ENCODE results near the gene C5.

DNA sequence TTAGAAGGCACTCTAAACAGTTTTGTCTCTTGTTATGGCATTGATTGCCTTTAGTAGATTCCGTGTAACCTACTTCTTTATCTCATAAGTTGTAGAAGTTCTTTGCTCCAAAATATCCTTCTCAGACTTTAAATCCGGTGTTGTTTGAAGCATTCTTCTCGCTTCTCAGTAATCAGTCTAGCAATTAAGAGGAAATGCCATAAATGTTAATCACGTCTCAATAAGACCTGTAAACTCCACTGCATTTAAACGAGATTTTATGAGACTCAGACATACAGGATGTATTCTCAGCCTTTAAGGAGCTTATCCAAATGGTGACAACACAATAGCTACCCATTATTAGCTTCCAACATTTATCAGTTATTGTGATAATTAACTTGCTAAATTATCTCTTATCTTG lies 7.7 kb upstream of the C5 start:
- TF ChIP-seq, protein P1, sequence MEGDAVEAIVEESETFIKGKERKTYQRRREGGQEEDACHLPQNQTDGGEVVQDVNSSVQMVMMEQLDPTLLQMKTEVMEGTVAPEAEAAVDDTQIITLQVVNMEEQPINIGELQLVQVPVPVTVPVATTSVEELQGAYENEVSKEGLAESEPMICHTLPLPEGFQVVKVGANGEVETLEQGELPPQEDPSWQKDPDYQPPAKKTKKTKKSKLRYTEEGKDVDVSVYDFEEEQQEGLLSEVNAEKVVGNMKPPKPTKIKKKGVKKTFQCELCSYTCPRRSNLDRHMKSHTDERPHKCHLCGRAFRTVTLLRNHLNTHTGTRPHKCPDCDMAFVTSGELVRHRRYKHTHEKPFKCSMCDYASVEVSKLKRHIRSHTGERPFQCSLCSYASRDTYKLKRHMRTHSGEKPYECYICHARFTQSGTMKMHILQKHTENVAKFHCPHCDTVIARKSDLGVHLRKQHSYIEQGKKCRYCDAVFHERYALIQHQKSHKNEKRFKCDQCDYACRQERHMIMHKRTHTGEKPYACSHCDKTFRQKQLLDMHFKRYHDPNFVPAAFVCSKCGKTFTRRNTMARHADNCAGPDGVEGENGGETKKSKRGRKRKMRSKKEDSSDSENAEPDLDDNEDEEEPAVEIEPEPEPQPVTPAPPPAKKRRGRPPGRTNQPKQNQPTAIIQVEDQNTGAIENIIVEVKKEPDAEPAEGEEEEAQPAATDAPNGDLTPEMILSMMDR (IDR thresholded peaks at IDR 0.05): no peak
- no peak for TF ChIP-seq POLR2A (IDR thresholded peaks at IDR 0.05)
